ENCODE results near the gene RASGRP4.

GRCh38 chr19:38429055-38429810, 3.2 kb upstream of the RASGRP4 start:
- no peak for TF ChIP-seq YY1 (IDR thresholded peaks at IDR 0.05; ENCODE audit: insufficient read depth, insufficient read length)
- no peak for TF ChIP-seq ZNF274 (IDR thresholded peaks at IDR 0.05; ENCODE audit: low read depth, low read length)
